Fibroblast of pulmonary artery (primary cell): ENCODE results near the gene MAPK8.

ENCODE experiments used
- DNase-seq: peaks from one replicate; pipeline ENCODE4 v3.0.0-alpha.2; 2010; ENCODE audit warnings: low read depth
- H3K4me3 ChIP-seq: replicated peaks from 2 replicates; pipeline ENCODE4 v1.5.1; 2011; ENCODE audit warnings: low read depth, mild to moderate bottlenecking, control low read depth, low read length, moderate library complexity
- CTCF ChIP-seq: IDR thresholded peaks from 2 replicates; pipeline ENCODE4 v1.5.1; 2011; ENCODE audit warnings: mild to moderate bottlenecking, control low read depth, low read length, inconsistent platforms; ENCODE audit errors: missing control alignments

Gene MAPK8

GRCh38 chr10:48446785-48447184 lies 140.3 kb downstream of the MAPK8 start:
- DNase-seq, result no peak
- TF ChIP-seq CTCF, result no peak
- H3K4me3 ChIP-seq, result no peak overlapping the region

DNA sequence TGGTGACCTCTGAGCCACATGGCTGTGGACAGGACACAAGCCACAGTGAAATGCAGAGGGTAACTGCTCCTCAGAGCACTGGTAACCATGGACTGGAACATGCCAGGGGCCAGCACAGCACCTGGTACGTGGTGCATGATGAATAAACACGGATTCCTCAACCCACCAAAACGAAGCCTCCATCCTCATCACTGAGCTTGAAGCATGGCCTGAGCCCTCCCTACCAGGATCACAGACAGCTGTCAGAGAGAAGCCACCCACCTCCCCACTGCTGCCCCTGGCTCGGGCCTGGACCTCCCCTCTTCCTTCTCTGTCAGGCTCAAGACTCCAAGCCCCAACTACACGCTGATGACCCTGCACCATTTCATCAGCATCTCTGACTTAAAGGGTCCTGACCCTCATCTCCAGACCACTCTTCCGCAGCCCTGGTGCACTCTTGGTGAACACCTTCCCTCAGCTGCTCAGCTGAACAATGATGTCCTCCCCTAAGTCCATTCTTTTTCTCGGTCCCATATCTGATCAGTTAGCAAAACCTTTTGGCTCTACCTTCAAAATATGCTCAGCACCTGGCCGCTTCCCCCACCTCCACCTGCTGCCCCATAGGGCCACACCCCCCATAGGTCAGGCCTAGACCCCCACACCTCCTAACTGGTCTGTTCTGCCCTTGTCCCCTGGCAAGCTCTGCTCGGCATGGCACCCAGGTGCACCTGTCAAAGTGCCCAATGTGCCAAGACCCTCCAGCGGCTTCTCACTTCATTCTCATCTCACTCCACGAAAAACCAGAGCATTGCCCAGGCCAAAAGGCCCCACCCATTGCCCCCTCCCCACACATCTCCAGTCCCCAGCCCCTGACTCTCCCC lies 141.1 kb downstream of the MAPK8 start:
- no peak overlapping the region for H3K4me3 ChIP-seq
- no peak for DNase-seq
- TF ChIP-seq CTCF, result no peak

DNA sequence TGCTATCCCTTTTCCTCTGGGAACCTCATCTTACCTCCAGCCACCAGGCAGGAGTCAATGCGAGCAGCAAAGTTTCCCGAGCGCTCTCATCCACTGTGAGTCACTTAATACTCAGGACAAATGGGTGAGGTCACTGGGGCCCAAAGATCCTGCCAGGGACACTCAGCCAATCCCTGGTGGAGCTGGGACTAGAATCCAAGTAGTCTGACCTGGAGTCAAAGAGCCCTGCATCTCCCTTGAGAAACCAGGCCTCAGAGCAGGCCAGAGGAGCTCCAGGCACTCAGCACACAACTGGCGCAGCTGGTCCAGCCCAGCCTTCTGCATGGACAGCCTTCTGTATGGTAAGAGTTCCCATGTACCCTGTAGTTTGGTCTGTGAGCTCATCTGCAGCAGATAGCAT lies 142.3 kb downstream of the MAPK8 start:
- peak; percentile 41 for DNase-seq
- no peak overlapping the region for H3K4me3 ChIP-seq
- no peak for TF ChIP-seq CTCF

DNA sequence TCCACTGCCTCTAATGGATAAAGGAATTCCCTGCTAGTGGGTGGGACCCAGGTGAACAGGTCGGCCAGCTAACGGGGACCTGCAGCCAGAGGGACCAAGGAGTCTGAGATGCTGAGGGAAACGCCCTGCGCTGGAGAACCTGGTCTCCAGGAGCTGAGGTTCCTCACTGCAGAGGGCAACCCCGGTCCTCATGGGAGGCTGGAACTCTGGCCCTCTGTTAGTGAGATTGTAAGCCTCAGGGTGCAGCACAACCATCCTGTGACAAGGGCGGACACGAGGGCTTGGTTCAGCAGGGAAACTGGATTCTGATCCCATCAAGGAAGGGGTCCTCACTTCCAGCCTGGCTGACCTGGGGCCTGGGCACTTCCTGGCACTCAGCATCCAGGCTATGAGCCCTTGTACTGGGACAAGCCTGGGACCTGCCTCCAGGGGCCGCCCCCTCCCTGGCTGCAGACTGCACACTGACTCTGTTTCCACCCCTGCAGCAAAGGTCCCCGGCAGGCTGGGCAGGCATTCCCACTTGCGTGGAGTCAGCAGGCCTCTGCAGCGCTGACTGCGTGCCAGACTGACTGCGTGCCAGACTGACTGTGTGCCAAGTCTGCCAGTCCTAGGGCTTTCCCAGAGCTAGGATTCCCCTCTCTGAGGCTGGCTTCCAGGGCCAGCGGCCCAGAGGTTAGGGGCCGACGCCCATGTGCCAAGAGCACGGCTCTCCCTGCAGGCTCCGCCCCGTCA lies 143.2 kb downstream of the MAPK8 start:
- DNase-seq, result no peak
- TF ChIP-seq CTCF, result no peak
- H3K4me3 ChIP-seq, result no peak overlapping the region

- no peak for DNase-seq
- TF ChIP-seq CTCF, result no peak
- H3K4me3 ChIP-seq, result no peak overlapping the region
Observed at GRCh38 chr10:48450233-48450740, 143.8 kb downstream of the MAPK8 start.

- no peak overlapping the region for H3K4me3 ChIP-seq
- no peak for TF ChIP-seq CTCF
- no peak for DNase-seq
Observed at GRCh38 chr10:48450741-48451466, 144.4 kb downstream of the MAPK8 start.
